GM12874 (cell line): Measurements from ENCODE around the gene THEM4.

Experiments
- TF ChIP-seq, protein P1 (sequence below): IDR thresholded peaks from 2 replicates; pipeline ENCODE4 v1.5.1; 2011; ENCODE audit warnings: low read depth, mild to moderate bottlenecking, control low read depth, low read length, moderate library complexity; ENCODE audit not compliant: insufficient read depth

The THEM4 gene

DNA sequence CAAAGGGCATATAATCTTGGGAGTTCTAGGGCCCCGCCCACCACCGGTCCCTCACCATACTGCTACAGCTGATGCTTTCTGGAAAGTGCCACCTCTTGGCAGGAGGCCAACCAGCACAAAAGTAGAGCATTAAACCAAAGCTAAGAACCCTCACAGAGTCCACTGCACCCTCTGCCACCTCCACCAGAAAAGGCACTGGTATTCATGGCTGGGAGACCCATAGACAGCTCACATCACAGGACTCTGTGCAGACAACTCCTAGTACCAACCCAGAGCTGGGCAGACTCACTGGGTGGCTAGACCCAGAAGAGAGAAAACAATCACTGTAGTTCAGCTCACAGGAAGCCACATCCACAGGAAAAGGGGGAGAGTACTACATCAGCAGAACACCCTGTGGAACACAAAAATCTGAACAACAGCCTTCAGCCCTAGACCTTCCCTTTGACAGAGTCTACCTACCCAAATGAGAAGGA, 10.8 kb downstream of the THEM4 start:
- TF ChIP-seq, protein P1, sequence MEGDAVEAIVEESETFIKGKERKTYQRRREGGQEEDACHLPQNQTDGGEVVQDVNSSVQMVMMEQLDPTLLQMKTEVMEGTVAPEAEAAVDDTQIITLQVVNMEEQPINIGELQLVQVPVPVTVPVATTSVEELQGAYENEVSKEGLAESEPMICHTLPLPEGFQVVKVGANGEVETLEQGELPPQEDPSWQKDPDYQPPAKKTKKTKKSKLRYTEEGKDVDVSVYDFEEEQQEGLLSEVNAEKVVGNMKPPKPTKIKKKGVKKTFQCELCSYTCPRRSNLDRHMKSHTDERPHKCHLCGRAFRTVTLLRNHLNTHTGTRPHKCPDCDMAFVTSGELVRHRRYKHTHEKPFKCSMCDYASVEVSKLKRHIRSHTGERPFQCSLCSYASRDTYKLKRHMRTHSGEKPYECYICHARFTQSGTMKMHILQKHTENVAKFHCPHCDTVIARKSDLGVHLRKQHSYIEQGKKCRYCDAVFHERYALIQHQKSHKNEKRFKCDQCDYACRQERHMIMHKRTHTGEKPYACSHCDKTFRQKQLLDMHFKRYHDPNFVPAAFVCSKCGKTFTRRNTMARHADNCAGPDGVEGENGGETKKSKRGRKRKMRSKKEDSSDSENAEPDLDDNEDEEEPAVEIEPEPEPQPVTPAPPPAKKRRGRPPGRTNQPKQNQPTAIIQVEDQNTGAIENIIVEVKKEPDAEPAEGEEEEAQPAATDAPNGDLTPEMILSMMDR: no peak

DNA sequence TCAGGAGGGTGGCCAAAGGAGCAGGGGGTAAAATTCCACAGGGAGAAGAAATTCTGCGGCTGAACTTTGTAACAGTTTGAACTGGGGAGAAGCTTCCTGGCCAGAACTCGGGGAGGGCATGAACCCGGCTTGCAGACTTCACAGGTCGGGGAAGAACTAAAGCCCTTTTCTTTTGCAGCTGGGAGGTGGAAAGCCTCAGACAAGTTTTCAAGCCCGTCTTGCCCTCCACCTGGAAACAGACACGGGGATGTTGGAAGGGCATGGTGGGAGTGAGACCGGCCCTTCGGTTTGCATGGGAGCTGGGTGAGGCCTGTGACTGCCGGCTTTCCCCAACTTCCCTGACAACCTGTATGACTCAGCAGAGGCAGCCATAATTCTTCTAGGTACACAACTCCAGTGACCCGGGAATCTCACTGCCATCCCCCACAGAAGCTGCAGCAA, 11.3 kb downstream of the THEM4 start:
- TF ChIP-seq, protein P1: no peak

DNA sequence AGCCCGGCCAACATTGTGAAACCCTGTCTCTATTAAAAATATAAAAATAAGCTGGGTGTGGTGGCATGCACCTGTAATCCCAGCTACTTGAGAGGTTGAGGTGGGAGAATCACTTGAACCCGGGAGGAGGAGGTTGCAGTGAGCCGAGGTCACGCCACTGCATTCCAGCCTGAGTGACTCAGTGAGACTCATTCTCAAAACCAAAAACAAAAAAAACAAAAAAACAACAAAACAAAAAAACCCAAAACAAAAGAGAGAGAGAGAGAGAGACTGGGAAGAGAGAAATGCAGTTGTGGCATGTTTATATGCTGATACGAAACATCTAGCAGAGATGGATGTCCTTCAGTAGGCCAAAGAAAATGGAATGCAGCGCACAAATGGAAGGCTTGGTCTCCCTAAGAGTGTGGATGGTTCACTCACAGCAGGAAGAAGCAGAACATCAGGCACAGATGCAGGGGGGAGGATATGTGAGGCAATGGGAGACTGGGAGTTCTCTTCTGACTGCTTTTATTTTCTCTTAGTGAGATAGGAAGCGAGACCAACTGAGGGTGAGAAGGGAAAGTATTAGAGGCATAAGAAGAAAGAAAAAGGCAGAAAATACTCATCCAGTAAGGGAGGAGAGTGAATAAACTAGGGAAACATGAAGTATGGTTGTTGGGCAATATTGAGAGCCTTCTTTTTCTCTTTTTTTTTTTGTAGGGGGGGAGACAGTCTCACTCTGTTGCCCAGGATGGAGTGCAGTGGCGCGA, 16.0 kb downstream of the THEM4 start:
- TF ChIP-seq, protein P1: no peak

DNA sequence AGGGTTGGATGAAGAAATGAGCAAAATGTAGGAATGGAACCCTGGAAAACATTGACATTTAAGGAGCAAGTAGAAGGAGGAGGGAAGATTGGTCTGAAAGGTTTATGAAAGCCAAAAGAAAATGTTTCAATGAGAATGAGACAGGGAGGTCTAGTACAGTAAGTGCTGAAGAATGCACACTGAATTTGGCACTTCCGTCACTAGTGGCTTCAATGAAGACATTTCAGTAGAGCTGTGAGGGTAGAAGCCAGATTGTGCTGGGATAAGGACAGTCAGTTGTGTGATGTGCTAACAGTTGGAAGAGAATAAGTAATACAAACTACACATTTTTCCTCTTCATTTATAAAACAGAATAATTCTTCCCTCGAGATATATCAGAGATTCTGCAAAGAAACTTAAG, 17.1 kb downstream of the THEM4 start:
- TF ChIP-seq, protein P1: no peak

DNA sequence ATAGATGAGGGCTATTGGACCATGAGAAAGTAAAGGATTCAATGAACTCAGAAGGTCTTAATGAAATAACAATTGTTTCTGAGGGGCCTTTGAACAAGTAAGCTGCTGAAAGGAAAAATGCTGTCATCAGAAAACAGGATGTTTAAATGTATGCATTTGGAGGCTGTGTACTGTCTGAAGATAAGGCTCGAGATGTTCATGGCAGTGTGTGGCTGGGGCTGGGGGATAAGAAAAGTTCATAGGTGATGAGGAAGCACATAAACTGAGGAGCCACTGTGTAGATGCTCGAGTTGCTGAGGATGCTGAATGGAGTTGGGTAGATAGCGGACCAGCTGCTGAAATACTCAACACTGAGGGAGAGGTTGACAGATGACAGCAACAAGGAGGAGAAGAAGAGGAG, 17.8 kb downstream of the THEM4 start:
- TF ChIP-seq, protein P1: no peak

DNA sequence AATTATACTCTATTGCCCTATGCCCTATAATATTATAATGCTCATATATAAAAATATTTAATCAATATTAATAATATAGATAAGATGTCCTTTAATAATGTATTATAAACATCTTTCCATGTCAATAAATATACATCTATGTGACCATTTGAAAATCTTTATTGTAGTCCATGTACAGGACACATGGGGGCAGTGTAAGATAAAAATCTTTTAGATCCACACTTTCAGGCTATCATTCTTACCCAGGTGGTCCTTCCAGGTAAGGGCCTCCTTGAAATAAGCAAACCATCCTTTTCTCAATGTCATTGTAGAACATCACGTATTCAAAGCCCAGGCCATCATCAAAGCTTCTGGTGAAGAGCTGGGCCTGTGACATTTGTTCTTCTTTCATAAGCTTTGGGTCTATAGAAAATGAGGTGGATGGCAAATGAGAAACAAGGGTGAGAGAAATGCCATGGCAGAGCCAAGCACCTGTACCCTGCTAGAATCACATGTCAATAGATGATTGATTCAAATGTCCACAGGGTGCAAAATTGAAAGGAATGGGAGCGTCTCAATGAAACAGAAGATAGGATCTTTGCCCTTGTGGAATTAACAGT, 20.2 kb downstream of the THEM4 start:
- TF ChIP-seq, protein P1: no peak

DNA sequence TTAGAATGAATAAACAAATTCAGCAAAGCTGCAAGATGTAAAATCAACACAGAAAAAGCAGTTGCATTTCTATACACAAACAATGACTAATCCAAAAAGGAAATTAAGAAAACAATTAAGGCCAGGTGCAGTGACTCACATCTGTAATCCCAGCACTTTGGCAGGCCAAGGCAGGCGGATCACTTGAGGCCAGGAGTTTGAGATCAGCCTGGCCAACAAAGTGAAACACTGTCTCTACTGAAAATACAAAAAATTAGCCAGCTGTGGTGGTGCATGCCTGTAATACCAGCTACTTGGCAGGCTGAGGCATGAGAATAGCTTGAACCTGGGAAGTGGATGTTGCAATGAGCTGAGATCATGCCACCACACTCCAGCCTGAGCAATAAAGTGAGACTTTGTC, 22.3 kb downstream of the THEM4 start:
- TF ChIP-seq, protein P1: no peak
